ENCODE data around the gene MORN1. TPM values are rescaled to one million over a fixed set of nuclear protein-coding genes. Genes with fewer than 3 reads are reported as not detected.

MORN1 gene
- polyA plus RNA-seq, 3 donors: 3.1 to 5.3 (median 3.2) TPM

DNA sequence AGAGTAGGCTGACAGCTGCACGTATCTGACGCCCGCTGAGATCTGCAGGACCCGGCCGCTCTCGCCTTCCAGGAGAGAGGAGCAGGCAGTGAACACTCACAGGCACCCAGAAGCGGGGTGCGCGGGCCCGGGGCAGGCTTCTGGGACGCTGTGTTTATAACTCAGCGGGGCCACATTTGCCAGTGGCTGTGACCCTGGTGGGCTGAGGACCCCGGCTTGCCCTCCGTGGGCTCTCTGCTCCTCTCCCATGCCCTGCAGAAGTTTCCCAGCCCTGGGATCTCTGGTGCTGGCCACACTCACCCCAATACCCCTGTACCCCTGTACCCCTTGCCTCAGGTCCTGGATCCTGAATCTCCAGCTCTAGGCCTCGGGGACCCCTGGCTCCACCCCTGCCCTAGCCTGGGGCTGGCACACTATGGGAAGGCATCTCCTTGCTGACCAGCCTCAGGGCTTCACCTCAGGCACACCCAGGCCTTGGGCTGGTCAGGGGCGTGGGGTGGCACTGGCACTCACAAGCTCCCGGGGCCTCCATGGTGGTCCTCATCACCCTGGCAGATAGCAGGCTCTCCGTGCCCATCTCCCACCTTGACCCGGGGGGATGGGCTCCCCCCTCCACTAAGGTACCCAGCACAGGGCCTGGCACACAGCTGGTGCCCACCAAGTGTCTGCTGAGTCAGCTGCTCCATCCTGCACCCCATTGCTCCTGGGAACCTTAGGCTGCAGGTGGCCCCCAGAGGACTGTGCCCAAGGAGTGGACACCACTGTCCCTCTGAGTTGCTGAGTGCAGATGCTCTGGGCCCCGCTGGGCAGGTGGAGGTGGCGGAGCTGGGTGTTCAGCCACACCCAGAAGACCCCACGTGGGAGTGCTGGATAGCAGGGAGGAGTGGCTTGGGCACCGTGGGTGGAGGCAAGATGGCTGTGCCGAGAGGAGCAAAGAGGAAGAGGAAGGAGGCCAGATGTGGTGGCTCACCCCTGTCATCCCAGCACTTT is 32.4 kb downstream of the MORN1 start:
- no peak overlapping the region for H3K27ac ChIP-seq (ENCODE audit: low read depth, low read length)
- 85 to 92% (median 87%) methylated on average over 24 of the region's 24 CpGs for WGBS, 3 donors

DNA sequence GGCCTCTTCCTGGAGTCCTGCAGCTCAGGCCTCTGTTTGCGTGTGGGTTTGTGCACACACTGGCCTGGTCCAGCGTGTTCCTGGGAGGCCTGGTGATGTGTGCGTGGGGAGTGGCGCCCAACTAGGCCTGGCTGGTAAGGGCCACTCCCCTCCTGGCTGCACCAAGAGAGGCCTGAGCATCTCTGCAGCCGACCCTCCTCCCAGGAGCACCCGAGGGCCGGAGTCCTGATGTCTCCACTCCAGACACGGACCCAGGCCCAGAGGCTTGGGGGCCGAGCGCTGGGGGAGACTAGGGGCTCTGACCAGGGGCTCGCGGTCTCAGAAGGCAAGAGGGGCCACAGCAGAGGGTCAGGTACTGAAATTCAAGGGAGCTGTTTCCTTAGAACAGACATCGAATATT is 33.3 kb downstream of the MORN1 start:
- H3K27ac ChIP-seq (ENCODE audit: low read depth, low read length): no peak overlapping the region
- 86 to 91% (median 89%) methylated on average over 13 of the region's 13 CpGs for WGBS, 3 donors

DNA sequence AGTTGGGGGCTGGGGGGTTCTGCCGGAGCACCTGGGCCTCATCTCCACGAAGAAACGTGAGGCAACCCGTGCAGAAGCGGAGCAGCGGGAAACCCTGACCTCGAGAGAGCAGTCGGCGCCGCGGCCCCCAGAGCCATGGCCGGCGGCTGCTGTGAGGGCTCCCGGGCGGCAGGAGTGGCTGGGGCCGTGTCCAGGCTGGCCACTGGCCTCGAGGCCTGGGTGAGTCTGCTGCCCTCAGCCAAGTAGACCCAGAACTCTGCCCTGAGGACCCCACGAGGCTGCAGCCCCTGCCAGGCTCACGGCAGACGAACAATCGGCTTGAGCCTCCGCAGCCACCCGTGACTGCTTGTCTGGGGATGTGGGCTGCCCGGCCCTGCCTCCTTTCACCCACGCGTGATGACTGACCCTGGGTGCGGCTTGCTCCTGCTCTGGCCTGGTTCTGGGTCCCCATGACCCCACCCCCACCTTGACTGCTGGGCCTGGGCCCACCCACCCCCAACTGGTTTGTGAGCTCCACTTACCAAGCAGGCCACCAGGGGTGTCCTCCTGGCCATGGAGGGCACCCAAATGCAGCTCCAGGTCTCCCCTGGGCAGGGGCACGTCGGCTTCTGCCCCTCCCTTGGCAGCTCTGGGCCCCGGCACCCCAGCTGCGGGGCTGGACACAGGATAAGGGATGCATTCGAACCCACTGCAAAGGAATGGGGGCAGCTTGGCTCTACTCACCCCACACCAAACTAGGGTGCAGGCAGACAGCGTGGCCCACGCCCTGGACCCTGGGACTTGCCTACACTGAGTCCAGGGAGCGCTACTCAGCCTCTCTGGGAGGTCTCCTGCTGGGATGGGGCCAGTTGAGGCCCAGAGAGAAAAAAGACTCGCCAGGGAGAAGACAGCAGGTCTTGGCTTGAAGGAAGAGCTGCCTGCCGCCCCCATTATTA is 34.2 kb downstream of the MORN1 start:
- WGBS, 3 donors: 86 to 91% (median 88%) methylated on average over 37 of the region's 37 CpGs
- H3K27ac ChIP-seq (ENCODE audit: low read depth, low read length): no peak overlapping the region

- WGBS, 3 donors: 89 to 94% (median 92%) methylated on average over 15 of the region's 15 CpGs
- H3K27ac ChIP-seq (ENCODE audit: low read depth, low read length): no peak overlapping the region
Measured at GRCh38 chr1:2356401-2356800, 35.0 kb downstream of the MORN1 start.

DNA sequence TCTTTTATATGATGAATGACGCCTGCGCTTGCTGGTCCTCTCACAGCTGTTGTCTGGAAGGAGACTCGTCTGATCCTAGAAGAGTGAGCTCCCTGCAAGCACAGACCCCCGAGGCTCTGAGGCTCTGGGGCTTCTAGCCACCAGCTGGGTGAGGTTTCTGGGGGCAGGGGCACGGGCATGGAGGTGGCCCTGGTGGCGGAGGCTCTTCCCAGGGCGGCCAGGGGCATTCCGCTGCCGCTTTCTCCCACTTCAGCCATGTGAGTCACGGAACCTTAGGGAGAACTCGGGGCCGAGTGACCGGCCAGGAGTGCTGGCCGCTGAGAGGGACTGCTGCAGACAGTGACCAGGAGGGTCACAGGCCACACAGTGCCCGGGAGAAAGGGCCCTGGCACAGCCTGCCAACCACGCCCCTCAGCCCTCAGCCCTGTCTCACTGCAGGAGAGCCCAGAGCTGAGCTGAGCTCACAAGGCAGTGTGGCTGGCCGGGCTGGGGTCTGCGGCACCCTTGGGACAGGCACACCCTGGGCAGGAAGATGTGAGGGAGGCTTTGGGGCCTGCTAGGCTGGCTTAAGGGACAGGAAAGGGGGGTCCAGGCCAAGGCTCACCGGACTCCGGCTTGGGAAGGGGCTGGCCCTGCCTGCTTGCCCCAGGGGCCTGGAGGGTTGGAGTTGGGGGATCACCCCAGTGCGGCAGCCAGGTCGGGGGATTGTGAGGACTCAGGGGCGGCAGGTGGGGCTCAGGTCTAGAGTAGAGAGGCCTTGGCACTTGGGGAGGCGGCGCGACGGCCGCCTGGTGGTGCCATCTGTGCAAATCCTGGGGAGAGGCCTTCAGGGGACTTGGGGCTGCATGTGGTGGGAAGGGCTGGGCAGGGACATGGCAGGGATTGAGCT is 35.7 kb downstream of the MORN1 start:
- no peak overlapping the region for H3K27ac ChIP-seq (ENCODE audit: low read depth, low read length)
- 83 to 89% (median 87%) methylated on average over 28 of the region's 28 CpGs for WGBS, 3 donors

DNA sequence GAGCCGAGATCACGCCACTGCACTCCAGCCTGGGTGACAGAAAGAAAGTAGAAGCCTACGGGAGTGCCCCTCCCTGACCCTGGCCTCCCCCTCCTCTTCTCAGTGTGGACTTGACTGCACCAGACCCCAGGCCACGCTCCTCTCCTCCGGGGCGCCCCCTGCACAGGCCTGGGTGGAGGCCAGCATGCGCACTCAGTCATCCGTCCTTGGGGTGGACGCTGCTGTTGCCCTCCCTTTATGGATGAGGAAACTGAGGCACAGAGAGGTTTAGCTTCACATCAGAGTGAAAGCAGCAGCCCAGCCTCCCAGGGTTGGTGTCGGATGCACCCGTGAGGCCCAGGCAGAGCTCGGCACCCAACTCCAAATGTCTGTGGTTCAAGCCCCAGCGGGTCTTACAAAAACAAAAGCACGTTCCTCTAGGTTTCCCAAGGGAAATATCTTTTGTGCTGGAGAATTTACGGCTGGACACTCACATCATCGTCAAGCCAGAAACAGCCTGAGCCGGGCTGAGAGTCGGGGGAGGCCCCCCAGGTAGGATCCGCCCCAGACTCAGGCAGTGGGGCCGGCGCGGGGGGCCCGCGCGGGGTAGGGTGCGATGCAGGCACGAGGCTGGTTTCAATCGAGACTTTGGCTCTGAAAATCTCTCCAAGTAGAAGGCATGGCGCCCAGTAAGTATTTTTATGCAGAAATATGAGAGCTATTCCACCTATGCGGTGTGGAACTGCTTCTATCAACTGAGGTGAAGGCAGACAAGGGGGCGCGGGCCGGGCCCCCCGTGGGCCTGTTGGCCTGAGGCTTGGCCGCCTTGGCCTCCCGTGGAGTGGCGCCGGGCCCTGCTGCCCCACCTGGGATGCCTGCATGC is 36.6 kb downstream of the MORN1 start:
- 82 to 87% (median 83%) methylated on average over 37 to 38 of the region's 38 CpGs for WGBS, 3 donors
- no peak overlapping the region for H3K27ac ChIP-seq (ENCODE audit: low read depth, low read length)

DNA sequence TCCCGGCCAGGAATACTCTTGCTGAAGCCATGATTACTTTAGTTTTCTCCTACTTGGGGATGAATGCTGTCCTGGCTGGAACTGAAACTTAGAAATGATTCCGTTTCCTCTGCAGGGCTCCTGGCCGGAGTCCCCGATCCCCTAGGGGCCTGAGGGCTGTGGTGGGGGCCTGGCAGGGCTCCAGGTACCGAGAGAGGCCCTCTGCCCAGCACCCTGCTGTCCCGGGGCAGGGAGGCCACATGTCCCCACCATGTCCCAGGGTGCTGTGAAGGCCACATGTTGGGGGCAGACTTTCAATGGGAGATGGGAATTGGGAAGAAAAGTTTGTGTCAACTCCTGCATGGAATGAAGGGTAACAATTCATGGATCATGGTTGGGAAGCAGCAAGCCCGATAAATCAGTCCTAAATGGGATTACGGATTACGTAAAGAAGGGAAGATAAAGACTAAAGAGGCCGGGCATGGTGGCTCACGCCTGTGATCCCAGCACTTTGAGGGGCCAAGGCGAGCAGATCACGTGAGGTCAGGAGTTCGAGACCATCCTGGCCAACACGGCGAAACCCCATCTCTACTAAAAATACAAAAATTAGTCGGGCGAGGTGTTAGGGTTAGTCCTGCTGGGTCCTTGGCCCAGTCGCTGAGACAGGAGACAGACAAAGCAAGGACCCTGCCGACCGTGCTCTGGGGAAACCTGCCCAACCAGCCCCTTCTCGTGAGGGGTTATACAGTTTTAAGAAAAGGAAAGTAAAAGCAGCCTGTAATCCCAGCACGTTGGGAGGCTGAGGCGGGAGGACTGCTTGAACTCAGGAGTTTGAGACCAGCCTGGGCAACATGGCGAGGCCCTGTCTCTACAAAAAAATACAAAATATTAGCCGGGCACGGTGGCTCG is 37.6 kb downstream of the MORN1 start:
- WGBS, 3 donors: 79 to 88% (median 85%) methylated on average over 28 of the region's 28 CpGs
- H3K27ac ChIP-seq (ENCODE audit: low read depth, low read length): no peak overlapping the region

DNA sequence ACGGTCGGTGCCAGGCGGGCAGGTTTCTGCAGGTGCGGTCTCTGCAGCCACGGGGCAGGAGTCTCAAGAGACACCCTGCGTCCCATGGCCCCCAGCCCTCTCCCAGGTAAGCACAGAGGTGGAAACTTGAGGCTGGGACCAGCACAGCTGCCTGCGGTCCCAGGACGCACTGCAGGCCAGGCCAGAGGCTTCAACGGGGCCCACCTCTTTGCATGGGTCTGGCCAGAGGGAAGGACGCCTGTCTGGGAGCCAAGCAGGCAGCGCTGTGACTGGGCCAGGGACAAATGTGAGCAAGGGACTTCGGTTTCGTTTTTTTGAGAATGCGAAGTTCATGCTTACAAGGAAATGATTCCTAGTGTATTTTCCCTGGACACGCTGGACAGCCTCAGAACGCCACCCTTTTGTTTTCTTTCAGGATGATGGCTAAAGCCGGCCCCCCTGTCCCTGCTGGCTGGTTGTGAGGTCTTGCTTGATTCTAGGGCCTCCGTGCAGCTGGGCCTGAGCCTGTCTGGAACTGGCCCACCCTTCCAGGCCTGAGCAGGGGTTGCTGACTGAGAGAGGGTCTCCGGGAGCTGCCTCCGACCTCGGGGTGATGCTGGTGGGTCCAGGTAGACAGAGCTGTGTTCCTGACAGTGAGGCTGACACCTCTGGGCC is 38.3 kb downstream of the MORN1 start:
- H3K27ac ChIP-seq (ENCODE audit: low read depth, low read length): no peak overlapping the region
- WGBS, 3 donors: 65 to 77% (median 74%) methylated on average over 21 of the region's 21 CpGs

DNA sequence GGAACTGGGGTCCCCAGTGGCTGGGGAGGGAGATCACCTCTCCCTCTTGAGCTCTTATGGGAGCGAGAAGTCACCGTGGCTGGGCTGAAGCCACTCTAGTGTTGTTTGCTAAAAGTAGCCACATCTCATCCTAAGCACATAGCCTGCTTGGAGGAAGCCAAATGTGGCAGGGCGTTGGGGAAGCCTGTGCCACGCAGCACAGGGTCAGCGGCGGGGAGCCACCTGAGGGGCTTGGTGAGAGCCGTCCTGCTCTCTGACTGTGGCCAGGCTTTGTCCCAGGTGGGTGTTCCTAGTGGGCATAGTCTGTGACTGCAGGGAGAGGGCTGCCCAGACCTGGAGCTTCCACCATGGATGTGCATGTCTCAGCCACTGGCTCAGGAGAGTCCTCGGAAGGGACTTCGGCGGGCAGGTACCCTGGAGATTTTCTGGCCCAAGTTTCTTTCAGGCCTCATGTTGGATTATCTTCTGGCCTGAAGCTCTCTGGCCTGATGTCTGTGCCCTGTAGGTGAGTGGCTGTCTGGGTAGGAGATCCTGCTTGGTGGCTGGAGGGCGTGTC is 38.9 kb downstream of the MORN1 start:
- no peak overlapping the region for H3K27ac ChIP-seq (ENCODE audit: low read depth, low read length)
- 91 to 94% (median 93%) methylated on average over 11 of the region's 11 CpGs for WGBS, 3 donors

DNA sequence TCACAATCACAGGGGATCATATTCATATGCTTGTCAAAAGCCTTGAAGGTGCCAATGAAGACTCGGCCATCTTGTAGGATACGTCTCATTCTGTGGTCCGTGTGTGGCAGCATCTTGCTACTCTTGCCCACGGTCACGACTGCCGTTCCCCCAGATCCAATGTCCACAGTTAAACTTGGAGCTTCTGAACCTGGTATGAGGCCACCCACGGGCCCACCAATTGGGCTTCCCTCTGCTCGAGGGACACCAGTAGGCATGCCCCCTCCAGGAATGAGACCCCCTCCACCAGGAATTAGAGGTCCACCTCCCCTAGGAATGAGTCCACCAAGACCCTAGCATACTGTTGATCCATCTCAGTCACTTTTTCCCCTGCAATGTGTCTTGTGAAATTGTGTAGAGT is 39.6 kb downstream of the MORN1 start:
- 89 to 92% (median 91%) methylated on average over 8 of the region's 8 CpGs for WGBS, 3 donors
- H3K27ac ChIP-seq (ENCODE audit: low read depth, low read length): no peak overlapping the region

GRCh38 chr1:2350911-2351655 is 40.3 kb downstream of the MORN1 start:
- H3K27ac ChIP-seq (ENCODE audit: low read depth, low read length): no peak overlapping the region
- 79 to 91% (median 85%) methylated on average over 31 of the region's 31 CpGs for WGBS, 3 donors

- 82 to 88% (median 83%) methylated on average over 10 of the region's 10 CpGs for WGBS, 3 donors
- no peak overlapping the region for H3K27ac ChIP-seq (ENCODE audit: low read depth, low read length)
Measured at GRCh38 chr1:2350501-2350900, 40.9 kb downstream of the MORN1 start.

DNA sequence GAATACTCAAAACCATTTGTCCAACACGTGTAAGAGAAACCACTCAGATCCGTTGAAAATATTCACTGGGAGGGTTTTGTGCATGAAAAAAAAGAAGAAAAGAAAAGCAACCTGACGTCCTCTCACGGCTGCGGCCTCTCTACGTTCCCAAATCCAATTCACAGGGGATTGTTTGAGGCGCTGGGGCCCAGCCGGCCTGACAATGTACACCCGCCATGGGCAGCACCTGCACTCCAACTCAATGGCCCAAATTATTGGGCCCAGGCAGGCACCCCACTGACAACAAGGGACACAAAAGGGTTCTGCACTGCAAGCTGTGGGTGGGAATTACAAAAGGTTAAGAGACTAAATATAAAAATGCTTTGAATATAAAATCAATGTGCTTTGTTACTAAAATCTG is 41.5 kb downstream of the MORN1 start:
- WGBS, 3 donors: 83 to 87% (median 86%) methylated on average over 9 of the region's 9 CpGs
- H3K27ac ChIP-seq (ENCODE audit: low read depth, low read length): no peak overlapping the region

DNA sequence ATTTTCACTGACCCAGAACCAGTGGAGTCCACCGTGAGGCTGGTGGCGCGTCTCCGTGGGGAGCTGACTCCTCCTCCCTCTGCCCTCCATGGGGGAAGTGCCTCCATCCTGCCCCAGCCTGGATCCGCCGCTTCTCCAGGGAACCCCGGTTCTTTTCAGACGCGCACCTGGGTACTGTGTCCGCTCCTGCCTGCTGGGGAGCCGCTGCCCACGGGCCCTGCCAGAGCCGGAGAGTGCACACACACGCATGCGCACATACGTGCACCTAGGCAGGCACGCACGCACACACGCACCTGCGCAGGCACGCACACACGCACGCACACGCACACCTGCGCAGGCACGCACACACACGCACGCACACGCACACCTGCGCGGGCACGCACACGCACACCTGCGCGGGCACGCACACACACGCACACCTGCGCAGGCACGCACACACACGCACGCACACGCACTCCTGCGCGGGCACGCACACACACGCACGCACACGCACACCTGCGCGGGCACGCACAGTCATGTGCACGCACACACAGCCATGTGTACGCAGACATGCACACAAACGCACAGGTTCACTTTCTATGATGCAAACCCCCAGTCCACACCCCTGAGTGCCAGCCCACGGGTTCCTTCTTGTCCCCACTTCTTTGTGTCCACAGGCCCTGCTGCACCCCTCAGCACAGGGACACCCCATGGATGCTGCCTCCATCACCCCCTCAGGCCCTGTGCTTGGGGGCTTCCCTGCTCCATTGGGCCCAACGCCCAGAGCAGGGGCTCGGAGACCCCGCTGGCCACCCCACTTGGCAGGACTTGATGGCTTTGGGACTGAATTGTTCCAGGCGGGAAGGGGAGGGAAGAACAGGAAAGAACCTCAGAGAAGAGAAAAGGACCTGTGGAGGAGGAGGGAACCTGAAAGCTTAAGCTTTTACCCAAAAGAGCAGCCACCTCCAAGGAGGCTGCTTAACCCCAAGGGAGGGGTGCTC is 42.7 kb downstream of the MORN1 start:
- H3K27ac ChIP-seq (ENCODE audit: low read depth, low read length): no peak overlapping the region
- WGBS, 3 donors: 90 to 95% (median 90%) methylated on average over 52 to 59 of the region's 59 CpGs
